NCI-H526 treated with DMSO at 0.1 percent for 48 hours (cell line): ENCODE results near the gene GCSAM.

Experiments
- DNase-seq: peaks from one replicate; lab custom pipeline; 2025; lab: John Stamatoyannopoulos, UW

The GCSAM gene

DNA sequence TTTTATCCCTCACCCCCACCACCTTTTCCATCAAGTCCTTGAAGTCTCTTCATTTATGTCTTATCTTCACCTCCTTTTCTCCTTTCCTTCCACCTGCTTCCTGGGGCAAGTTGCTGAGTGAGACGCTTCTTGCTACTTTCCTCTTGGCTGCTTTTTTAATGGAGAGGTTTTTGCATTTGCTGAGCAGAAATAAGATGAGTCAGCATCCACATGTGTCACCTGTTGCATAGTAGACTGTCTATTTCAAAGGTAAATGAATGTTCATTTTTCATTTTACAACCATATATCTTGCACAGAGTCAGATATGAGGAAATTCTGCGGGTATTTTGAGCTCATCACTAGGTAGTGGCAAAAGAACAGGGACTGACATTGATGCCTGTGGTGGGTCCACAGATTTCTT, 28.3 kb downstream of the GCSAM start:
- DNase-seq: no peak

DNA sequence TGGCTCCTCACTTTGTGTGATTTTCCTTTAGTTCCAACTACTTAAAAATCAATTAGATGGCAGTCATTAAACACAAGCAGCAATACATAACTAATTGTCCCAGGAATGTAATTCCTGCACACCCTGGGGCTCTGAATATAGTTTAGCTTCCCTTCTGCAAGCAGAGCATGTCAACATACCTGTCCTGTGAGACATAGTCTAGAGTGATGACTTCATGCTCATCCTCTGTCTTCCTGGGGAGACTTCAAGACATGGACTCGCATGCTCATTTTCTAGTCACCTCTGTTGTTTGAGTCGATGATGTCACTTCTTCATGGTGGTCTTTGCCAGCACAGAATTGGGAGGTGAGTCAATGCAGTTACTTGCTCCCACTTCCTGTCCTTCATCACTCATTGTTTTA, 31.1 kb downstream of the GCSAM start:
- no peak for DNase-seq

DNA sequence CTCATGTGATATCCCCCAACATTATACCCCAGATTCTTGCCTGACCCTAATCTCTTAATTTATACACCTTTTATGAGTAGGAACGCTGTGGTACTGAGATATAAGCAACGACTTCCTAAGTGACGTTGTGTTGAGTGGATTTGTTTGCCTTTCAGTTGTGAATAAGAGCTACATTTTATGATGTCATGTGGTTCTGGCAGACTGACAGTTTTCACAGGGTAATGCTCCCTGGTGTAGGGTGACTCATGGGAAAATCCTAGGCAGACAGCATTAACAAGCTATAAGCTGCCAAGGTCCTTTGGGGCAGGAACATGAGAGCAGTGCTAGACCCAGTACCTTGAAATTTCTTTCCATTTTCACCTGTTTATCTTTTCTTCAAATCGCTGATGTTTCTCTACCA, 35.7 kb downstream of the GCSAM start:
- no peak for DNase-seq

DNA sequence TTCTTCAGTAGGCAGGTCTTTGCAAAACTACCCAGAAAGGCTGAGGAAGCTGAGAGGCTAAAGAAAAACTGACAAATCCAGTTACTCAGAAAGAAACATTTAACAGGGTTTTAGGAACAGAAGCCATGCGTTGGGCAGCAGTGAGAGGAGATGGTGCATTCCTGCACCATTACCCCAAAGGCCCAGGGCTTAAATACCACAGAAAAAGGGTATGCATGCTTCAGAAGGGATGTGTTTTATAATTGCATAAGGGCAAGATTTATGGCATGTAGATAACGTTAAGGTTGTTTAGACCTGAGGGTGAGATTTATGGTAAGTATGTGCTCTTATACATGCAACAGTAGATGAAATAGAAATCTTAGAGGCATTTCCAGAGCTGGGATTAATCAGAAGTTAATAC, 36.9 kb downstream of the GCSAM start:
- no peak for DNase-seq

DNA sequence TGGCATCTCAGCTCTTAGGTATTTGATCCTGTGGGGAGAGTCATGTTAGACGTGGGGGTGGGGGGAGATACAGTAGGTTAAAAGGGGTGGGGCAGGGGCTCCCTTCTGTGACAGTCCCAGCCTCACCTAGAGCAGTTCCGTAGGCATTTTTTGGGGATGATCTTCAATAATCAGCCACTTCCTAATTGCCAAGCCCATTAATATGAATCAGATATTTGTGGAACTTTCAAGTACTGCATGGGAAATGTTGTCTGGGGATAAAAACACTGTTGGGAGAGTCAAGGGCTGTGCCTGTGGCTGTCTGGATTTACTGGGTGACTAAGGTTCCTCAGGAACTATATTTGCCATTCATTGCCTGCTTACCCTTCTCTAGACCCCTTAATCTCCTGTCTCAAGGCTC, 37.3 kb downstream of the GCSAM start:
- no peak for DNase-seq

DNA sequence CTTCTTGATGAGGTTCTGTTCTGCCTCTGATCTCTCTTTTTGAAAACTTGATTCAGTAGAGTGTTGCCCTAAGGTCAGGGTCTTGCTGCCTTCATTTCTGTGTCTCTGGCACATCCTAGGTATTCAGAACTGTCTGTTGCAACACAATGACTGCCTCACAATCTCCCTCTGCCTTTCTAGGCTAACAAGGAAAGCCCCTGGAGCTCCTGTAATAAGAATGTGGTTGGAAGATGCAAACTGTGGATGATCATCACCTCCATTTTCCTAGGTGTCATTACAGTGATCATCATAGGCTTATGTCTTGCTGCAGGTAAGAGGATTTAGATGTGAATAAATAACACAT, 39.9 kb downstream of the GCSAM start:
- no peak for DNase-seq

DNA sequence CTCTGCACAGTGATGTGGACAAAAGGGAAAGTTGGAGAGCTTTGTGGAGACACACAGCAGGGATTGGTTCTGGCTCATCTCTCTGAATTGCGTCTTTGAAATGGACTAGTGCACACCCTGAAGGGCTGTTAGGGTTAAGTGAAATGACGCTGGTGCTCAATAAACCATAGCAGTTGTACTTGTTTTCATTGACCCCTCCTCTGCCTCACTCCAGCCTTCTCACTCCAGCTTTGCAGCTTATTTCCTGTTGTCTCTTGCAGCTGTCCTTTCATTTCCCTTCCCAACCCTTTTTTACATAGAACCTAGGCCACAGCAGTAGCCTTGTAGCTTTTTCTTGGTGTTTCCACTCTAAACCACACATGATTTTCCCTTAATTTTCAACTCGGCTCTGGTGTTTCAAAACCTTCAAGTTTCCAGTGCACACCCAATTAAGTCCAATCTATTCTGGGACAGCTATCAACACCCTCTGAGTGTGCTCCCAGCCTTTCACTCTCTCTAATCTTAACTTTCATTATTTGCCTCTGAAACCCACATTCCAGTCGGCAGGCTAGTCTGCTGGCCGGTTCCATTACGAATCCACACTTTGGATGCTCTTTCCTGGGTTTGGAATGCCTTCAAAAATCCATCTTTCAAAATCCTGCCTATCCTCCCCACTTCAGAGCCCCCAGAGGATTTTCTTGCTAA, 40.4 kb downstream of the GCSAM start:
- DNase-seq: no peak

DNA sequence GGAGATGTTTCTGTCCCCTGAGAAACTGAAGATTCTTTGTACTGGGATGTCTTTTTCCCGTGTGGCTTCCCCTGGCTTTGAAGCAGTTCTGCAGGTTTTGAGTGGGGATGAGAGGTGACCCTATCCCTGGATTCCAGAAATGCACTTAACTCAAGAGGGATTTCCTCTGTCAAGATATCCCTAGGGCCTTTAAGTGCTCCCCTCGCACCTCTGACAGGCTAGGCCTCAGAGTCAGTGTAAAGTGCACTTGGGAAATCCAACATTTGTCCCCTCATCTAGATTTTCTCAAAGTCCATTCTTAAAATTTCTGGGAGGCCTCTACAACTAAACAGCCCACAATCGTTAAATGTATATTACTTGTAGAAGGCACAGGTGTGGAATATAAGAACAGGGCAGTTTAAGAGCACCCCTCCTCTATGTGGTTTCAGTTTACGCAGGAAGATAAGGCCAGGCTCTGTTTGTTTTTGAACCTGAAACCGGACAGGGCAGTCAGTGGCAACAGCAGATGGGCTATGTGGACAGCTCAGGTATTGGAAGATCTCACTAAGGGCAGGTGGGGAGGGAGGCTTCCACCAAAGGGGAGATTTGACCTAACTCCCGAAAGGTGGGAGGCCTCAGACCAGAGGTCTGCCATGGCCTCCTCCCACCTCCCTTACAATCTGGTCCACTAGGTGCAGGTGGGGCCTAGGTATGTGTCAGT, 42.0 kb downstream of the GCSAM start:
- no peak for DNase-seq

DNA sequence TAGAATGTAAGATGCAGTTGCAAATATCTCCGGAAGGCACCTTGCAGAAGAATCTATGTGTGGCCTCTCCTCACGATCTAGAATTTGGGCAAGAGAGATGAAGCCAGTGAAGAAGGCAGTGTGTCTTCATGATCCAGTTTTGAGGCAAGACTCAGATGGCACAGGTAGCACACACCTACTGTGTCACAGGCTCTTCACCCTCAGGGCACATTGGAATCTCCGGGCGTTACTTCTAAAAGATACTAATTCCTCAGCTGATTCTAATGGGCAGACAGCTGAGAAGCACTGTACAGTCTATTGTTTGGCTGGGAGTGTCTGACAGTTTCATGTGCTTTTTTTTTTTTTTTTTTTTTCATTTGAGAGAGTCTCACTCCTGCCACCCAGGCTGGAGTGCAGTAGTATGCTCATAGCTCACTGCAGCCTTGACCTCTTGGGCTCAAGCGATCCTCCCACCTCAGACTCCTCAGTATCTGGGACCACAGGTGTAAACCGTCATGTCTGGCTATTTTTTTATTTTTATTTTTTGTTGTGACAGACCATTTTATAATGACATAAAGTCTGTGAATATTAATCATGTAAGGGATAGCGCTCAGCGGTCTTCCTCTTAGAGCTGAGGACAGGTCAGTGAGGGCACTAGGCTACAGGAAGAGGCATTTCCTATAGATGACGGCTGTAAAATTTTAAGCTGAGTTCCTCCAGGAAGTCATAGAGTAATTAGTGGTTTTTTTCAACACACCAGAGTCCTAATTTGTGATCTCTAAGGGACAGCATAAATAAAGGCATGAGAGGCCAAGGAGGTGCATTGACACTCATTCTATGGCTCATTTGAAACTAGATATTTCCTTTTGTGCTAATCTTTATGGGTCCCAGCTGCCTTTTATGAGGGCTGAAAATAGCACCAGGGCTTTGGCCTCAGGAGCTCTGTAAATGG, 42.8 kb downstream of the GCSAM start:
- no peak for DNase-seq

DNA sequence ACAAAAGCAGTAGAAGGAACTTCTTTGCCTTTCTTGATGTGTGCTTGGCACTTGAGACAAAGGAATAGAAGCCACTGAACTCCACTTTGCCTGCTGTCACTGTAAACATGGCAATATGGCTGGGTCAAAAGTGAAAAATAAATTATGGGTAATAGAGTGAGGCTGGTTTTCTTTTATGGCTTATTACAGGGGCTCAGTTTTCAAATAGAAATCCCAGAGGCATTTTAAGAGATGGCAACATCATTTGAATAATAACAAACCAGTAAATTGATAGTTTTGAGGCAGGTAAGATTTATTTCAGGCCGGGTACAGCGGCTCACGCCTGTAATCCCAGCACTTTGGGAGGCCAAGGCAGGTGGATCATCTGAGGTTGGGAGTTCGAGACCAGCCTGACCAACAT, 44.1 kb downstream of the GCSAM start:
- no peak for DNase-seq

DNA sequence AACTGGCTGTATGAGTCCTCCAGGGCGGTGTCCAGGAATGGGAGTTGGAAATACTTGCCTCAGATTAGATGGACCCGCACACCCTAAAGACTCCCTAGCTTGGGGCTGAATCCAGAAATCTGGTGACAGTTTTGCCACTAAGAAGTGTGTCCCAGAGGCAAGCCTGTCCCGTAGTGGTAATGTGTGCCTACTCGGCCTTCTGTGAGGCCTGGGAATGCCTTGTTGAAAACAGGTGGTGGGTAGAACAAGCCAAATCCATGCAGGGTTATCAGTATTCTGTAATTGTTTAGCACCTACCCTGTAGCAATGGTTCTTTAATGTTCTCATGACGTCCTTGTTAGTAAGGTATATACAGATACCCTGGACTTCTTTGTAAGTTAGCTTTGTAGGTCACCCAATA, 45.3 kb downstream of the GCSAM start:
- no peak for DNase-seq

DNA sequence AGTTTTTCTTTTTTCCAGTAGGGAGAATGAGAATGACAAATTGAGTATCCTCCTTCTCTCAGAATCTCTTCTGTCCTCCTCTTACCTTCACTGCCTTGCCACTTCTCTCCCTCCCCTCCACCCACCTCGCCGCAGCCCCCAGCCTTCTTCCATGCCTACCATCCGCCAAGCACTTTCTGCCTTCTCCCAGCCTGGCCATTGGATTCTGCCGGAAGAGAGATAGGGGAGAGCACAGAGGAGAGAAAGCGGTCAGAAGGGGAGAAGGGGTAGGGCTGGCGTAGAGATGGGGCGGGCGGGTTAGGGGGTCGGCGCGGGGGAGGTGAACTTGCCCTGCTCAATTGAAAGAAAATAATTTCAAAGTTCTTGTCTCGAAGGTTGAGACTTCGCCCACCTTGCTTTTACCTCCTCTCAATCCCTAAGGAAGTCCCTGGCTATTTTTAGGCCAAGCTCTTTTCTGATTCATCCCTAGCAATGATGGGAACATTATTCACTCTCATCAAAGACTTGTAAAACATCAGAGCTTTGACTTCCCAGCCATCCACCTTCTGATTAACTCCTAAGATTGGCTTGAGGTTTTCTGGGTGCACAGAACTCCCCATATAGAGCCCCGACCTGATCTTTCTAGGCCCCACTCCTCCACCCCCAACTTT, 46.0 kb downstream of the GCSAM start:
- no peak for DNase-seq

DNA sequence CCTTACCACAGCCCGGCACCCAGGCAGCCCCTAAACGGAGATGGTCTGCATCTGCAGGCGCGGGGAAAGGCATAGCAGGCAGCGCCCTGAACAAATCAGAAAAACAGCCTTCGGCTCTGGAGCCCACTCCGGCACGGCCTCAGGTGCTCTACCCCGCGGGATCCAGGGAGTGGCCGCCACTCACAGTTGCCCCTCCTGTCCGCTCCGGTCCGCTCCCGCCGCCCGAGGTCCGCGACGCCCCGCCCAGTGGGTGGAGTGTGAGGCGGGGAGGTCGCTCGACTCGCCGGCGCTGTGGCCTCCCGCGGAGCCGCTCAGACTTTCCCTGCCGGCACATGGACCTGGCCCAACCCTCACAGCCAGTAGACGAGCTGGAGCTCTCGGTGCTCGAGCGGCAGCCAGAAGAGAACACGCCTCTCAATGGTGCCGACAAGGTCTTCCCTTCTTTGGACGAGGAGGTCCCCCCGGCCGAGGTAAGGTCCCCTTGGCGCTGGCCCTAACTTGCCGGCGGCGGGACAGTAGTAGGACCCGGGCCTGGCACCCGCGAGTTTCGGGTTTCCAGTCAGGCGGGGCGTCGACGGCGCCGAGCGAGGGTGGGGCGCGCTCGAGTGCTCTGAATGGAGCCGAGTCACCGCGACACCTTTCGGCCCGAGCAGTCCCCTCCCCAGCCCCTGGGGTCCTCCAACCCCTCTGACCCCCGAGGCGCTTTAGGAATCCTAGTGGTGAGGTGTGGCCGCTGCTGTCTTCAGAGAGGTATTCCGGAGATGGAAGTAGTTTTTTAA, 46.8 kb downstream of the GCSAM start, which contains the start of gene C3orf52:
Gene C3orf52 (plus strand): TSS at position 314 of the 779 bp plus-strand sequence. CDS start 19 bp downstream, at position 333.
- DNase-seq: peak; percentile 26

DNA sequence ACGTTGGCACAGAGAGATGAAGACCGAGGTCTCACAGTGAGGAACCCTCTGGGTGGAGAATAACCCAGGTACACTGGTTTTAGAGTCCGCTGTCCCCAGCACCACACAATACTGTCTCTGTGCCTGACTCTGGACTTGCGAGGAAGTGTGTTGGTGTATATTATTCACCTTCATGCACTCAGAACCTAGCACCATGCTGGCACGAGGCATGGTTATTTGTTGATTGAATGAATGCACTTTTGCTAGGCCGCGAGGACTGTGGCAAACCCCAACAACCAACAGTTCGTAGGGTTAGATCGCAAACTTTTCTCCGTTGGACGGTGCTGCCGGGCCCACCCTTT, 47.3 kb downstream of the GCSAM start:
- no peak for DNase-seq

DNA sequence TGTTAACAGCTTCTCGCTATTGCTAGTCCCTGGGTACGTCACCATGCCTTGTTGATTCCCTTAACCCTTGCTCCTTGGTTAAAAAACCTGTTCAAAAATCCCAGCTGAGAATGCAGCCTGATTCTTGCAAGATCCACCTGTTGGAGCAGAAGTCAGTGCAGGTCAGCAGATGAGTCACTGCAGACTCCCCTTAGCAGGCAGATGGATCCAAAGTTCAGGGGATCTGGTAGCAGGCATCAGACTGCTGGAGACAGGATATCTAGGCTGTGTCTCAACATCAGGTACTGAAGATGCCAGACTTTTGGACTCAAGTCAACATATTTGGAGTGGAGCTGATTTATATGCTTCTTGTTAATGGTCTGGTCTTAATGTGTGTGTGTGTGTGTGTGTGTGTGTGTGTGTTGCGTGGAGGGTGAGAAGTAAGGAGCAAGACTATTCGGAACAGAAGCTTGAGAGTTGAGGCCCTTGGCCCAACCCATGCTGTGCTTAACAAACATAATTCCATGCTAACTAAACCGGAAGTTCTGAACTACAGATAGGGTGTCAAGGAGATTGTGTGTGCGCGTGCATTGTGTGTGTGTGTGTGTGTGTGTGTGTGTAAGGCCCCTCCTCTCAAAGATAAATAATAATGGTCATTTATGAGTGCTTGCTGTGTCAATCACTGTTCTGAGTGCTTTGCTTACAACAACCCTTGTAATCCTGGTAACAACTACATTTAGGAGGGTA, 47.9 kb downstream of the GCSAM start:
- no peak for DNase-seq

DNA sequence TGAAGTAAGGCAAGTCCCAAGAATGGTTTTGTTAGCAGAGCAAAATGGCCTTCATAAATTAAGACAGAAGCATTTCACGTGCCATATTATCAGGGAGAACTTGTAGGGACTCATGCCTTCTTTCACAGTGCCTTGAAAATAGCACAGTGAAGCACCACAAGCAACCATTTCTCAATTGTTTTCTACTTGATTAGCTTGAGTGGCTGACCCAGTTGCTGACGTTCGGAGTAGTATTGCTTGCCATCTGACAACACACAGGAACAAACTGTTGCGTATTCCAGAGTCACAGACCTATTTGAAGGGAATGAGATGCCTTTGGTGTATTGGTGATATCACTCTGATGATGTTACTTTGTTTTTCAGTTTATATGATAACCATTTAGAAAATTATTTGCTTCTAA, 49.8 kb downstream of the GCSAM start:
- no peak for DNase-seq

DNA sequence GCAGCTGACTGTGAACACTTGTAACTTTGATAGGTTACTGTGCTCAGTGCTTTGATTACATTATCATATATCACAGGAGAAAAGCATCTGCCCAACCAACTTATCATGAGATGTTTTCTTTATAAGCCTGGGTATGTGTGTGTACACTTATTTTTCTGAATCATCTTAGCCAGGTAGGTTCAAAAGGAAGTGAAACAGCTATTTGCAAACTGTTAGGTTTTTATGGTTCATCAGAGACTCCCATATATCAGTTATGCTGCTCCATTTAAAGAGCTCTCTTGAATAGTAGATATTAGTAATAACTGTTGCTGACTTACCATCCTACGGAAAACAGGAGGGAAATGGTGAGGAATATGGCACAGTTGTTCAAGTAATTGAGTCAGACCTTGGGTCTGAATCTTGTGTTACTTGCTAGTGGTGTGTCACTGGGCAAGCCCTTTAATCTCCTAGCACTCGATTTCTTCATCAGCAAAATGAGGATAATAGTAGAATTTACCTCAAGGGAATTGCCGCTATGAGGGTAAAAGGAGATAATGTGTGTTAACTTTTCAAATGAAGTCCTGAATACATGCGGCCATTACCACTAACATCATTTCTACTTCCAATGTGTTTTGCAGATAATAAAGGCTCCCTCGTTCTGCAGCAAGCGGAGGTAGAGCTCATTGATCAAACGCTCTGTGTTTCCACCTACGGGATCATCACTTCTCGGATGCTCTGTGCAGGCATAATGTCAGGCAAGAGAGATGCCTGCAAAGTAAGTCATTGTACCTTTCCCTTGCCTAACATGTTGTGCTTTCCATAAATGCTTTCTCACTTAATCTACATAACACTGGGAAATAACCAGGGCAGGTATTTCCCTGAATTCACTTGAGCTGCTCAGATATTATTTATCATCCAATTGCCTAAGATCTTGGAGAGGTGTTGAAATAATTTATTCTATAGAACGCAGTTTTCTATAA, 54.6 kb downstream of the GCSAM start:
- no peak for DNase-seq

DNA sequence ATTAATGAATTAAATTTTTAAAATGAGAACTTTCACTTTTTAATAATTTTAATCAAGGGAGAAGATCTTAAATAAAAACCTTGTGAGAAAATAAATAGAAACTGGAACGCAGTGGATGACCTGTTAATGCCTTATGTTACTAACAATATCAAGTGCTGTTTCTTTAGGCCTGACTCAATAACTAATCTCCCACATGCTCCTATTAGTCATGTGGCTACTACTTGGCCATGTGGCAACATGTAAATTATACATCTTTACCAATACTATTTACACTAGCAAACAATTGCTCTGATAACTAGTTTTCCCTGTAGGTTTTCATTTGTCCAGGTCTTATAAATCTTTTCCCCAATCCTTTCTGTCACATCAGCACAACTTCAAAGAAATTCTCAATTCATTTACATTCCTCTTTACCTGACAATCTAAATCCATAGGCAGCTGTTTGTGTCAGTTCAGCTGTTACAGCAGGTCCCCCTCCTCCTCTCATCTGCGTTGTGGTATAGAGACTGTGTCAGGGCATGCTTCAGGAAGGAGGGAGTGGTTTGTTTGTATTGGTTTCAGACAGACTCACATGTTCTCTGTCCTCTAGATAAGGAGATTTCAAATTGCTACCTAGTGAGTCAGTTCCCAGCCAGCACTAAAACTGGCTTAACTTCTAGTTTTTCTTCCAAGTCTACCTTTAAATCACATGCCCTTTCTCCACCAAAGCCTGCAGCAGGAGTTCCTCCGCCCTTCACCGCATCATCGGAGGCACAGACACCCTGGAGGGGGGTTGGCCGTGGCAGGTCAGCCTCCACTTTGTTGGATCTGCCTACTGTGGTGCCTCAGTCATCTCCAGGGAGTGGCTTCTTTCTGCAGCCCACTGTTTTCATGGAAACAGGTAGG, 58.2 kb downstream of the GCSAM start:
- DNase-seq: peak; percentile 41

DNA sequence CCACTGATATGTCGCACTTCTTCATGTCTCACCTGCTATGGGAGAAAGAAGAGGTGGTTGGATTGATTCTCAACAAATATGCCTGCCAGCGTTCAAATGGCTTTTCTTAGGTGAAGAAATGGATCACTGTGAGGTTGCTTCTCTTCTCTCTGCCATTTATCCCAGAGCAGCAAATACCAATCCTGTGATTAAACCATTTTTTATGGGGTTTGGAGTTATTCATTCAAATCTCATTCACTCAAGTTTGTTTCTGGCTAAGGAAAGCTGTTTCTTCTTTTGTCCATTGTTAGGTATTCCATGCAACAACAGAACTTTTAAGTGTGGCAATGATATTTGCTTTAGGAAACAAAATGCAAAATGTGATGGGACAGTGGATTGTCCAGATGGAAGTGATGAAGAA, 59.0 kb downstream of the GCSAM start:
- no peak for DNase-seq
